ENCODE results near the gene PCBD1.

- TF ChIP-seq POLR2A (IDR thresholded peaks at IDR 0.05; ENCODE audit: low read depth, low read length) (no peak), POLR2AphosphoS5 (IDR thresholded peaks at IDR 0.05; ENCODE audit: low read depth, low read length) (no peak)
Measured at GRCh38 chr10:70845816-70846215, 42.5 kb downstream of the PCBD1 start.
